ENCODE results near the gene ADH1C. TPM values are rescaled to one million over a fixed set of nuclear protein-coding genes. Genes with fewer than 3 reads are reported as not detected.

ADH1C gene
- total RNA-seq, 1 donor from 2014 or later = not detected

DNA sequence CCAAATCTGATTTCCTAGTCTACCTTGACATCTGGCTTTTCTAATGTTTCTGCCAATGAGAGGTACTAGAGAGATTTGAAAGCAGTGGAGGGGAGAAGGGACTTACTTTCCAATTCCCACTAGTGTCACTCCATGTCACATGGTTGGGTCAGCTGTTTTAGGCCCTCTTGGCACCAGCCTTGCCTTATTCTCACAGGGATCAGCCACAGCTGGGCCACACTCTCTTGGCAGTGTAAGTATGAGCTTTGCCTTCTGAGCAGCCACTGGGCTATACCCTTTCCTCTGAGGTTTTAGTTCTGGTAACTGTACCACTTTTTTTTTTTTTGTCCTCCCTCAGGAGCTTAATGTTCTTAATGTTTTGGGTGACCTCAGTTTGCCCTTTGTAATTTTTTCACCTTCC lies 10.2 kb upstream of the ADH1C start:
- no peak overlapping the region for H3K4me3 Mint-ChIP-seq
- no peak for DNase-seq (ENCODE audit: low read depth, low spot score)
- H3K9me3 Mint-ChIP-seq = peaks cover 12% of the 10 kb centered on the region
- no peaks in the 10 kb centered on the region for H3K4me1 Mint-ChIP-seq
- TF ChIP-seq CTCF (conservative IDR thresholded peaks at IDR 0.05) = no peak
- no peak overlapping the region for H3K27ac Mint-ChIP-seq (ENCODE audit: unreplicated experiment)
- no peaks in the 10 kb centered on the region for H3K27me3 Mint-ChIP-seq (ENCODE audit: low read depth)
- peaks cover 3% of the 10 kb centered on the region for H3K36me3 Mint-ChIP-seq (ENCODE audit: low read depth)

- no peak for TF ChIP-seq CTCF (conservative IDR thresholded peaks at IDR 0.05)
- no peak for DNase-seq (ENCODE audit: low read depth, low spot score)
- Mint-ChIP-seq H3K27me3 (ENCODE audit: low read depth) (no peaks in the 10 kb centered on the region), H3K4me1 (no peaks in the 10 kb centered on the region), H3K4me3 (no peak overlapping the region), H3K9me3 (peaks cover 12% of the 10 kb centered on the region), H3K27ac (ENCODE audit: unreplicated experiment) (peak overlapping the region; percentile 3), H3K36me3 (ENCODE audit: low read depth) (peaks cover 3% of the 10 kb centered on the region)
These were observed 9.3 kb upstream of the ADH1C start for GRCh38 chr4:99361899-99362275.

DNA sequence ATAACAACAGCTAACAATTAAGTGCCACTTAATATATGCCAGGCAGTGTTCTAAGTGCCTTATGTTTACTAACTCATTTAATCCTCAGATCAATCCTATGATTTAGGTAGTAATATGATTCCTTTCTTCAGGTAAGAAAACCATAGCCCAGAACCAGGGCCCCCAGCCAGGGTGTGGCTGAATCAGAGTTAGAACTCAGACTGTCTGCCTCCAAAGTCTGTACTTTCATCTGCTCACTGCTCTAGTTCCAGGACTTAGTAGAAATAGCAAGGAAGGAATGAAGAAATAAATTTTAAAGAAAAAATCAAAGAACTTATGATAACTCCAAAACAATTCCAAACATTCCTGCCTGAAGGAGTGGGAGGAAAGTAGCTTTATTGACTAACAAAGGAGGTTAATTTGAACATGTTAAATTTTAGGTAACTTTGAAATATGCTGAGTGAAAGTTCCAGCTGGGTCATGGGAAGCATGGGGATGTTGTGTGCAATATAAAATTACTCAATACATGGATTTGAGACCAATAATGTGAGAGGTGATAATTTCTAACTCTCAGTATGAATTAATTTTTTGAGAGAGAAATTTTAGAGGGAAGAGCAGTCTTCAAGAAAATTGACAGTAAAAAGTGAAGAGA lies 8.8 kb upstream of the ADH1C start:
- peak overlapping the region; percentile 3 for H3K27ac Mint-ChIP-seq (ENCODE audit: unreplicated experiment)
- TF ChIP-seq CTCF (conservative IDR thresholded peaks at IDR 0.05) = no peak
- H3K4me3 Mint-ChIP-seq = no peak overlapping the region
- peaks cover 3% of the 10 kb centered on the region for H3K36me3 Mint-ChIP-seq (ENCODE audit: low read depth)
- peaks cover 12% of the 10 kb centered on the region for H3K9me3 Mint-ChIP-seq
- no peaks in the 10 kb centered on the region for H3K27me3 Mint-ChIP-seq (ENCODE audit: low read depth)
- no peak for DNase-seq (ENCODE audit: low read depth, low spot score)
- H3K4me1 Mint-ChIP-seq = no peaks in the 10 kb centered on the region

GRCh38 chr4:99359480-99360204 lies 7.1 kb upstream of the ADH1C start:
- Mint-ChIP-seq H3K27ac (ENCODE audit: unreplicated experiment) (no peak overlapping the region), H3K4me3 (no peak overlapping the region), H3K36me3 (ENCODE audit: low read depth) (no peaks in the 10 kb centered on the region), H3K9me3 (peaks cover 10% of the 10 kb centered on the region), H3K27me3 (ENCODE audit: low read depth) (no peaks in the 10 kb centered on the region), H3K4me1 (no peaks in the 10 kb centered on the region)
- no peak for TF ChIP-seq CTCF (conservative IDR thresholded peaks at IDR 0.05)
- DNase-seq (ENCODE audit: low read depth, low spot score) = no peak

DNA sequence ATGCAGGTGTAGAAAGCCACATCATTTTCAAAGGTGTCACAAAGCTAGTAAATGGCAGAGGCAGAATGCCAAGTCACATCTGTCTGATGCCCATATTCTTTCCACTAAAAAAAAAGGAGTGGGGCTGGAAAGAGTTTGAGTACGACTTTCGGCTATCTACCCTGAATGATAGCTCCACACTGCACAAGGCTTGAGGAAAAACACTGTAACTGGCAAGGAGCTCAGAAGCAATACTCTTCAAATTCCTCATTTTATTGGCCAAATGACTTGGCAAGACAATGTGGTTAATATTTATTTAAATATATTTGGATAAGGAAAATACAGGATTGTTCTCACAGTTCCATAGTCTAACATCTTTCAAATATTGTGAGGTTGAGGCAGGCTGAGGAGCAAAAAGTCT lies 5.4 kb upstream of the ADH1C start:
- Mint-ChIP-seq H3K36me3 (ENCODE audit: low read depth) (no peaks in the 10 kb centered on the region), H3K9me3 (peaks cover 16% of the 10 kb centered on the region), H3K4me3 (no peak overlapping the region), H3K27ac (ENCODE audit: unreplicated experiment) (no peak overlapping the region), H3K27me3 (ENCODE audit: low read depth) (no peaks in the 10 kb centered on the region), H3K4me1 (no peaks in the 10 kb centered on the region)
- no peak for DNase-seq (ENCODE audit: low read depth, low spot score)
- TF ChIP-seq CTCF (conservative IDR thresholded peaks at IDR 0.05) = no peak
